ENCODE results near the gene HDAC1.

GRCh38 chr1:32357614-32358013 lies 65.7 kb downstream of the HDAC1 start:
- TF ChIP-seq POLR2A (IDR thresholded peaks at IDR 0.05; ENCODE audit: low read depth, low read length) (no peak), CTCF (conservative IDR thresholded peaks at IDR 0.05; ENCODE audit: low read depth, low read length) (no peak), MAFK (IDR thresholded peaks at IDR 0.05; ENCODE audit: low read depth, low read length) (no peak)

Measured in IMR-90 (cell line).